ENCODE data around the gene C17orf50. TPM values are rescaled to one million over a fixed set of nuclear protein-coding genes. Genes with fewer than 3 reads are reported as not detected.

The C17orf50 gene
- total and polyA plus RNA-seq, 2 of the 13 experiments (the other 11 are each of a cell fraction or from before 2014, with no cell fraction given) = not detected

GRCh38 chr17:35808962-35809854 is 48.5 kb downstream of the C17orf50 start, which contains the start of gene TAF15 (continued):
- no peak for TF ChIP-seq ZBTB40 (IDR thresholded peaks at IDR 0.05)
- TF ChIP-seq ZBTB40 (CRISPR knock-in tag; IDR thresholded peaks at IDR 0.05) = no peak; the same call in 1 of the 2 replicates
- TF ChIP-seq JUND (CRISPR knock-in tag; IDR thresholded peaks at IDR 0.05) = no peak
- TF ChIP-seq E2F2 (CRISPR knock-in tag; IDR thresholded peaks at IDR 0.05; ENCODE audit: borderline replicate concordance) = no peak
- TF ChIP-seq ZNF772 (CRISPR knock-in tag; IDR thresholded peaks at IDR 0.05) = peak; percentile 66; the same call in 1 of the 2 replicates
- no peak for TF ChIP-seq HOXD1 (CRISPR knock-in tag; IDR thresholded peaks at IDR 0.05)
- 0 out of 2 replicates have a peak, but pooled peaks have one; percentile 24 for TF ChIP-seq SMYD3 (CRISPR knock-in tag; IDR thresholded peaks at IDR 0.05)
- no peak for TF ChIP-seq ZNF746 (CRISPR knock-in tag; IDR thresholded peaks at IDR 0.05)
- 0 out of 2 replicates have a peak, but pooled peaks have one; percentile 40 for TF ChIP-seq ZNF75D (CRISPR knock-in tag; IDR thresholded peaks at IDR 0.05; ENCODE audit: borderline replicate concordance)
- TF ChIP-seq ZNF20 (CRISPR knock-in tag; IDR thresholded peaks at IDR 0.05) = no peak
- no peak for TF ChIP-seq LRRFIP1 (CRISPR knock-in tag; conservative IDR thresholded peaks at IDR 0.05)
- peak; percentile 82; the same call in 1 of the 2 replicates for TF ChIP-seq SAFB2 (CRISPR knock-in tag; IDR thresholded peaks at IDR 0.05; ENCODE audit: borderline replicate concordance, low read depth)
